PC-3 (cell line): Measurements from ENCODE around the gene FAM228B.

Experiments used
- CTCF ChIP-seq: fragments of 300-600 bp; sonication (generic); conservative IDR thresholded peaks from 2 replicates; pipeline ENCODE4 v1.5.1; 2017; ENCODE audit warnings: antibody characterized with exemption, low read depth, mild to moderate bottlenecking, low read length
- EZH2 ChIP-seq: fragments of 300-600 bp; sonication (generic); IDR thresholded peaks from one replicate; pipeline ENCODE4 v1.6.1; 2017; ENCODE audit warnings: antibody characterized with exemption, mild to moderate bottlenecking, low read length; ENCODE audit not compliant: unreplicated experiment
- EZH2phosphoT487 ChIP-seq: fragments of 300-600 bp; sonication (generic); IDR thresholded peaks from 2 replicates; pipeline ENCODE4 v1.6.1; 2018; ENCODE audit warnings: mild to moderate bottlenecking, antibody characterized with exemption, low read length, borderline replicate concordance

GRCh38 chr2:24181849-24182248 is 58.6 kb downstream of the FAM228B start:
- TF ChIP-seq CTCF = no peak
- TF ChIP-seq EZH2 = no peak
- no peak for TF ChIP-seq EZH2phosphoT487
